Subcutaneous adipose tissue (tissue), 4 donors: ENCODE measurements around the gene AGAP1. TPM values are rescaled to one million over a fixed set of nuclear protein-coding genes. Genes with fewer than 3 reads are reported as not detected.

ENCODE experiments used
- total RNA-seq, 4 donors: library from RNA; depleted of rRNA; stranded (reverse); fragments of >200 nt; gene quantifications; one replicate each; pipeline ENCODE4 v1.1.0, GENCODE V29; 2016
- TF ChIP-seq, protein P1 (sequence below): fragments of 450-650 bp; IDR thresholded peaks from one replicate; pipeline ENCODE4 v1.5.1; 2016; ENCODE audit warnings: low read depth, mild to moderate bottlenecking, control low read depth, antibody characterized with exemption, moderate library complexity

The AGAP1 gene
- total RNA-seq, 4 donors from 2014 or later: 13.6 to 26.3 (median 23.6) TPM

DNA sequence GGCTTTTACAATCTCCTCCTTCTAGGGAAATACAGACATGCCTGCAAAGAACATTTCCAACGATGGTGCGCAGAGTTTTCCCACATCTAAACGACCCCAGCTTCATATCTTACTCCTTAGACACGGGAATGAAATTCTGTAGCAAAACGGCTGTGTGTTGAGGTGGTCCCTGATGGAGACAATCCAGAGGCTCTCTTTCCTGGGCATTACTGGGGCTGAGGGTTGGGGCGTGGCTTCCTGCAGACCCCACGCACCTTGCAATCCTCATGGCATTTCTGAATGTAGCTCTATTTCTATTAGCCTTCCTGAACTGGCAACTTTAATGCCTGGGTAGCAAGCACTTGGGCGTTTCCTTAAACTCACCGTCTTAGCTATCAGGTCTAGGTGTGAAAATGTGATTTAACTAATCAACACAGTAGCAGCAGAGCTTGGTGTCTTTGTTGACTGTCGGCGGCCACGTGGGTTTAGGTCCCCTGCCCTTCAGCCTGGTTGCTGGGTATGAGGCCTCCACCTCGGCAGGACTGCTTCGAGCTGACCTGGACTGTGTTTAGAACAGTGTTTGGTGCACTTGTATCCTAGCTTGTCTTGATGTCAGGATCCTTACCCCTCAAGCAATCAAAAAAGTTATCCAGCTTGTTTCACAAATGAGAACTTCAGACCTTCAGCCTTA lies 431.5 kb downstream of the AGAP1 start:
- TF ChIP-seq, protein P1, sequence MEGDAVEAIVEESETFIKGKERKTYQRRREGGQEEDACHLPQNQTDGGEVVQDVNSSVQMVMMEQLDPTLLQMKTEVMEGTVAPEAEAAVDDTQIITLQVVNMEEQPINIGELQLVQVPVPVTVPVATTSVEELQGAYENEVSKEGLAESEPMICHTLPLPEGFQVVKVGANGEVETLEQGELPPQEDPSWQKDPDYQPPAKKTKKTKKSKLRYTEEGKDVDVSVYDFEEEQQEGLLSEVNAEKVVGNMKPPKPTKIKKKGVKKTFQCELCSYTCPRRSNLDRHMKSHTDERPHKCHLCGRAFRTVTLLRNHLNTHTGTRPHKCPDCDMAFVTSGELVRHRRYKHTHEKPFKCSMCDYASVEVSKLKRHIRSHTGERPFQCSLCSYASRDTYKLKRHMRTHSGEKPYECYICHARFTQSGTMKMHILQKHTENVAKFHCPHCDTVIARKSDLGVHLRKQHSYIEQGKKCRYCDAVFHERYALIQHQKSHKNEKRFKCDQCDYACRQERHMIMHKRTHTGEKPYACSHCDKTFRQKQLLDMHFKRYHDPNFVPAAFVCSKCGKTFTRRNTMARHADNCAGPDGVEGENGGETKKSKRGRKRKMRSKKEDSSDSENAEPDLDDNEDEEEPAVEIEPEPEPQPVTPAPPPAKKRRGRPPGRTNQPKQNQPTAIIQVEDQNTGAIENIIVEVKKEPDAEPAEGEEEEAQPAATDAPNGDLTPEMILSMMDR: no peak

DNA sequence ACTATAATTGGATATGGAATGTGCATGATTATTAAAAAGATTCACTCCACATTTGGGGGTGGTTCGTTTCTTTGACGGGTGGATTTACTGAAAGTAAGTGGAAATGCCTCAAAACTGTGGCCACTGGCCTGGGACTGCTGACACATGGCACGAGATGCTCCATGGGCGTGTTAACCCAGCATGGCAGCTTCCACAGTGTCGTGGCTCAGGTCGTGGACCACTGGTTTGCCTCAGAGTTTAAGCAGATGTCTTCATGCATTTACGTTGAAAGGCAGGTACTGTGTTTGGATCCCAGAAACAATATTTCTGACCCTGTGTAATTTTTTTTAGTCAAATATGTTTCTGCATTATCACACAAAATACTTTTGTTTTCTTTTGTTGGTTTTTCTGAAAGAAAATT lies 432.4 kb downstream of the AGAP1 start:
- TF ChIP-seq, protein P1: no peak

DNA sequence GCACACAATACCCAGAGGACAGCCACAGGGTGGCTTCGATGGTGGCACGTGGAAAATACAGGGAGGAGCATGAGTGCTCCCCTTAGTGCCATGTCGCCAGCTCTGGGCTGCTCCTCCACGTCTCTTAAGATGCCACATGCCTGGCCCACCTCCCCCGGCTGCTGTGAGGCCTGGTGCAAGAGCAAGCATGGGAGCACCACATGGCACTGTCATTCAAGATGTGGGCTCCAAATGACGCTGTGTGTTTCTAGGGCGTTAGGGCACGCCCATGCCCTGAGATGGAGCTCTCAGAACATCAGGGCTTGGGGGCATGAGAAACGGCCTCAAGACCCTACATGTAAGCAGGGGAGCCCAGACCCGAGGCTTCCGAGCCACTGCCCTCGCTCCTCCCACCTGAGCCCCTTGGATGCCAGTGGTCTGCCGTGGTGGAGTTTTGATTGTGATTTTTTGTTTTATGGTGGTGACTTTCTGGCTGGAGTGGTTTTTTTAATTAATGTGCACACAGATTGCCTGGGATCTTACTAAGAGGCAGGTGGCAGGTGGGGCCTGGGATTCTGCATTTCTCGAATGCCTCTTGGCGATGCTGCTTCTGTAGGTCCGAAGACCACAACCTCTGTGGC lies 435.0 kb downstream of the AGAP1 start:
- TF ChIP-seq, protein P1: no peak

DNA sequence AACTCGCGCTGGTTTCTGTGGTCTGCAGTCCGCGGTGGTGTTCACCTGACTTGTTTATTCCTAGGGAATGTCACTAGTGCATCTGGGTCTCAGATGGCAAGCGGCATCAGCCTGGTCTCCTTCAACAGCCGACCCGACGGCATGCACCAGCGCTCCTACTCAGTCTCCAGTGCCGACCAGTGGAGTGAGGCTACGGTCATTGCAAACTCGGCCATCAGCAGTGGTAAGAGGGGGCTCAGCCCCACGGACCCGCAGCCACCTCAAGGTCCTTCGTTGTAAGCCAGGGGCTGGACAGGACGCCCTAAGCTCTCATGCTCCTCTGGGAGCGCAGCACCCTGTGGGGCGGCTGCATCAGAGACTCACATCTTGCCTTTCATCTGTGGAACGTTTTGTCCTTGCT lies 436.9 kb downstream of the AGAP1 start:
- TF ChIP-seq, protein P1: no peak

DNA sequence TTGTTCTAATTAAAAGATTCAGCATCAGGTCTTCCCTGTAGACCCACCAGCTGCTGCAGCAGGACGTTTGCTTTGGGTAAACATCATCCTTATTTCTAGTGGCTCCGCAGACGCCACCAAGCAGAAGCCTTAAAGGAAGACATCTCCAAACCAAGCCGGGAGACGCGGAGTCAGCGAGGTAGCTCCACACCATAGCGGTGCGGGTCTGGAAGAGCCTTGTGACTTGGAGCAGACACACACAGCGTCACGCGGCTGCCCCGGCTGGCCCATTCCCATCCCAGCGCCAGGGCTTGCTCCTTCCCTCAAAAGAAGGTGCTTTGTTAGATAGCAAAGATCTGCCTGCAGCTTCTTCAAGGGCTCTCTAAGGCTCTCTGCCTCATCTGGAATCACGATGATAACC lies 437.8 kb downstream of the AGAP1 start:
- TF ChIP-seq, protein P1: no peak

DNA sequence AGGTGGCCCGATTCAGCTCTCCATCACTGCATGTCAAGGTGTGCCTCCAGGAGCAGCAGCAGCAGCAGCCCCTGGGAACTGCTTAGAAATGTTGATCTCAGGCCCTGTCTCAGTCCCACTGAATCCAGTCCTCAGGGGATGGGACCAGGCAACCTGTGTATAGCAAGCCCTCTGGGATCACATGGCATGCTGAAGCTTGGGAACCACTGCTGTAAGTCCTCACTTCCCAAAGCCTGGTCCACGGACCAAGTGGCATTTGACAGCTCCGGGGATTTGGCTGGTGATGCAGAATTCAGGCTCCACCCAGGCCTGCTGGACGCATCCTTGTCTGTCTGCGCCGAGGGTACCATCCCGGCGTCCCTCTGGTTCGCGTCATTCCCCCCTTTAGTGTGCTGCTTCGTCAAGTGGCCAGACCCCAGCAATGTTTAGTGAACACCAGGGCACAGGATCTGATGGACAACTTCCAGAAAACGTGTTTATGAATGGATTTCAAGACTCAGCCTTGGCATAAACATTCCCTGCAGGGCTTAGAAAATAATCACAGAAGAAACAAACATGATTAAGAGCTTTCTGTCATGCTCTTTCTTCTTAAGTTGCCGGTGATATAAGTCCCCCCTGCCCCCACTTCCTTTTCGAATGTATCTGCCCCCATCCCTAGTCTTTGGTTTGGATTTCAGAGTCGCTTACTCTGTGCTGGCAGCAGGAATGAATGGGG lies 440.4 kb downstream of the AGAP1 start:
- TF ChIP-seq, protein P1: no peak

DNA sequence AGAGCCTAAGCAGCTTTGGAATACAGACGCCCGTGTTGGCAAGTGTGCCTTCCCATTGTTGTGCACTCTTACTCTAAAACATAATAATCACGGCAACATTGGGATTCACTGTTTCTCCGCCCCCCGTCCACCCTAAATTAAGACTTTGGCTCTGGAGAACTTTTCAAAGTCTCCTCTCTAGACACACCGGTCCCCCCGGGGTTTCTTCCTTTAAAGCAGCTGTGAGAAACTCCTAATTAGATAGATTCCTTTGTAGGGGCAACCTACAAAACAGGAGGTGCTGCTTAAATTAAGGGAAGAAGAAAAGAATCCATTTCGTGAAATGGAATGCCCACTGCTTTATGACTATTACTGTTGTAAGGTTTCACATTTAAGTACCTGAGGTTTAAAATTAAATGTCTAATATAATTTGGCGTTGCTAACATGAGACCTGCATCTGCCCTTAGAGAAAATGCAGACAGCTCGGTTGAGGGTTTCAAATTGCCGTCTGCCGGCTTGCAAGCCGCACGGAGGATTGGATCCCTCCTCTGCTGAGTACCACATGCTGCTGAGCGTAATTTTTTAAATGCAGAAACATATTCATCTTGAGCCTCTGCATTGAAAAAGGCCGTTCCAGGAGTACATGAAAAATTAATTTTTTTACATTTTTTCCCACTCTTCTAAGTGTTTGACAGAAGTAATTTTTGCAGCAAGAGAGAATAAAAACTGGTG lies 441.1 kb downstream of the AGAP1 start:
- TF ChIP-seq, protein P1: no peak
